ENCODE results near the gene PRKAR1B.

DNA sequence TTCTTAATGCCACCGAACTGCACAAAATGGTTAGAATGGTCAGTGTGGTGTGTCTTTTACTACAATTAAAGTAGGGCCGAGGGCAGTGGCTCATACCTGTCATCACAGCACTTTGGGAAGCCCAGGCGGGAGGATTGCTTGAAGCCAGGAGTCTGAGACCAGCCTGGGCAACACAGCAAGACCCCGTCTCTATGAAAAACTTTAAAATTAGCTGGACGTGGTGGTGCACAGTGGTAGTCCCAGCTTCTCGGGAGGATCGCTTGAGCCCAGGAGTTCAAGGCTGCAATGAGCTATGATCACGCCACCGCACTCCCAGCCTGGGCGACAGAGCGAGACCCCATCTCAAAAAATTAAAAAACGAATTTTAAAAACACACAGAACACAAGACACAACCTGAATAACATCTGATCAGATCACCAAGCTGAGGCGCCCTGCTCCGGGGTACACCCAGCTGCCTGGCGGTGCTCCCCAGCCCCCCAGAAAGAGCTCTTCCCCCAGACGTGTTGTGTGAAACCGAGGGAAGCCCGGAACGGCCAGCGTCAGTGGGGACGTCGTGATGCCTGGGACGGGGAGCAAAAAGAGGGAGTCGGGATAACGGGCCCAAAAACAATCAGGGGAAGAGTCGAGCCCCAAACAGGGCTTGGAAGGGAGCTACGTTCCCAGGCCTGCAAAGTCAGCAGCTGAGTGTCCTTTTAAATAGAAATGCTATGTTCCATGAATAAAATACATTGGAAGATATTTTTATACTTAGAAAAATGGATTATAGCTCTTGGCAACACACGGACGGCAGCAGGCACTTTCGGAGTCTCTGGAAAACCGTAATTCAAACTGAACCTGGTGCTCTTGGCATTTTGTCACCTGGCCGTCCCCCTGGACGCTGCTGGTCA is 126.7 kb downstream of the PRKAR1B start:
- TF ChIP-seq, protein P1, sequence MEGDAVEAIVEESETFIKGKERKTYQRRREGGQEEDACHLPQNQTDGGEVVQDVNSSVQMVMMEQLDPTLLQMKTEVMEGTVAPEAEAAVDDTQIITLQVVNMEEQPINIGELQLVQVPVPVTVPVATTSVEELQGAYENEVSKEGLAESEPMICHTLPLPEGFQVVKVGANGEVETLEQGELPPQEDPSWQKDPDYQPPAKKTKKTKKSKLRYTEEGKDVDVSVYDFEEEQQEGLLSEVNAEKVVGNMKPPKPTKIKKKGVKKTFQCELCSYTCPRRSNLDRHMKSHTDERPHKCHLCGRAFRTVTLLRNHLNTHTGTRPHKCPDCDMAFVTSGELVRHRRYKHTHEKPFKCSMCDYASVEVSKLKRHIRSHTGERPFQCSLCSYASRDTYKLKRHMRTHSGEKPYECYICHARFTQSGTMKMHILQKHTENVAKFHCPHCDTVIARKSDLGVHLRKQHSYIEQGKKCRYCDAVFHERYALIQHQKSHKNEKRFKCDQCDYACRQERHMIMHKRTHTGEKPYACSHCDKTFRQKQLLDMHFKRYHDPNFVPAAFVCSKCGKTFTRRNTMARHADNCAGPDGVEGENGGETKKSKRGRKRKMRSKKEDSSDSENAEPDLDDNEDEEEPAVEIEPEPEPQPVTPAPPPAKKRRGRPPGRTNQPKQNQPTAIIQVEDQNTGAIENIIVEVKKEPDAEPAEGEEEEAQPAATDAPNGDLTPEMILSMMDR (IDR thresholded peaks at IDR 0.05 in 2 of 3, conservative IDR thresholded peaks at IDR 0.05 in 1 of 3; ENCODE audit: control insufficient read depth in 2 of 3, extremely low read depth in 1 of 3, insufficient read depth in 1 of 3, low read depth in 3 of 3, low read length in 3 of 3), result no peak
- TF ChIP-seq PML (IDR thresholded peaks at IDR 0.05; ENCODE audit: low read length) (no peak), NBN (IDR thresholded peaks at IDR 0.05) (no peak), SREBF1 (IDR thresholded peaks at IDR 0.05; ENCODE audit: low read length) (no peak), POU2F2 (IDR thresholded peaks at IDR 0.05; ENCODE audit: borderline replicate concordance, low read depth, low read length) (no peak), EP300 (IDR thresholded peaks at IDR 0.05; ENCODE audit: borderline replicate concordance in 1 of 2, control insufficient read depth in 1 of 2, low read depth in 2 of 2, low read length in 2 of 2) (no peak), SPI1 (IDR thresholded peaks at IDR 0.05; ENCODE audit: borderline replicate concordance, insufficient read depth, low read depth, low read length) (no peak), TCF3 (IDR thresholded peaks at IDR 0.05; ENCODE audit: borderline replicate concordance, insufficient read depth, low read depth, low read length) (no peak), CBX3 (IDR thresholded peaks at IDR 0.05; ENCODE audit: borderline replicate concordance, low read depth) (no peak), POLR2A (IDR thresholded peaks at IDR 0.05; ENCODE audit: low read depth, low read length) (no peak), STAT1 (conservative IDR thresholded peaks at IDR 0.05) (no peak), BRCA1 (IDR thresholded peaks at IDR 0.05; ENCODE audit: low read depth, low read length) (no peak)

Measured in GM12878 (cell line).